ENCODE data around the gene LMBRD2. TPM values are rescaled to one million over a fixed set of nuclear protein-coding genes. Genes with fewer than 3 reads are reported as not detected.
"Not testable (repeated sequence)": the region's sequence is repeated elsewhere in the genome, so short reads cannot be mapped to it uniquely, and the experiment has no call there.

The LMBRD2 gene
- total and polyA plus RNA-seq, 2 experiments from 2014 or later: 4.4 to 6.2 TPM

DNA sequence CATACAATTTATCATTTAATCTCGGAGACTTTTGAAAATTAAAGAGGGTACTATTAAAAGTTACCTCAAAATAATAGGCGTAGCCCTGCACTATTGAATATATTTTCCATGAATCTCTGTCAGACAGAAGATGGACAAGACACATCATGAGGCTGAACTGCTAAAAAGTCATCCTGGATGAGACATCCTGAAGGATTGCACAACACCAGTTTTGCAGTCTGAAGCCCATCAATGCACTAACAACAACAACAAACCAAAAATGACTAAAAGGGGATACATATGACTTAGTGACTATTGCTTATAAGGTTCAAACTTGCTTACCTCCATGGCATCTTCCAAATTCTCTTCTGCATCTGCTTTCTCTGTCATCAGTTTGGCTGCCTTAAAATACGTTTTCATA lies 15.7 kb downstream of the LMBRD2 start (continued):
- no peak for TF ChIP-seq CTCF (conservative IDR thresholded peaks at IDR 0.05; ENCODE audit: low read depth in 2 of 2)

DNA sequence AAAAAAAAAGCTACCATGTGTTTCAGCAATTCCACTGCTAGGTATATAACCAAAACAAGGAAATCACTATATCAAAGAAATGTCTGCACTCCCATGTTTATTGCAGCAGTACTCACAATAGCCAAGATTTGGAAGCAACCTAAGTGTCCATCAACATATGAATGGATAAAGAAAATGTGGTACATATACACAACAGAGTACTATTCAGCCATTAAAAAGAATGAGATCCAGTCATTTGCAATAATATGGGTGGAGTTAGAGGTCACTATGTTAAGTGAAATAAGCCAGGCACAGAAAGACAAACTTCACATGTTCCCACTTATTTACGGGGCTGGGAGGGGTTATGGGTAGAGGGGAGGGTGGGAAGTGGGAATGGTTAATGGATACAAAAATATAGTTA lies 18.7 kb downstream of the LMBRD2 start:
- H3K36me3 Mint-ChIP-seq (ENCODE audit: low read depth): peaks cover 13% of the 10 kb centered on the region
- not testable (repeated sequence) for H3K4me1 Mint-ChIP-seq; ATAC-seq; H3K4me1 ChIP-seq (ENCODE audit: insufficient read depth); H3K4me3 Mint-ChIP-seq; H3K27ac ChIP-seq (ENCODE audit: low read depth); H3K27me3 Mint-ChIP-seq (ENCODE audit: insufficient read depth, low read depth, poor library complexity); H3K4me2 ChIP-seq; H3K36me3 ChIP-seq (ENCODE audit: insufficient read depth); H3K9me2 ChIP-seq (ENCODE audit: insufficient read depth); DNase-seq (ENCODE audit: low spot score); H3K79me2 ChIP-seq (replicated peaks; ENCODE audit: insufficient read depth); H3K27me3 ChIP-seq (ENCODE audit: insufficient read depth); H4K20me1 ChIP-seq (replicated peaks; ENCODE audit: insufficient read depth); H3F3A ChIP-seq (replicated peaks; ENCODE audit: low read depth); H3K4me3 ChIP-seq; H3K27ac Mint-ChIP-seq; H2AFZ ChIP-seq
- H3K9me3 Mint-ChIP-seq: peaks cover 12% of the 10 kb centered on the region; the same call in 2 of the 3 replicates

- not testable (repeated sequence) for H3K36me3 Mint-ChIP-seq (ENCODE audit: low read depth); DNase-seq (ENCODE audit: low spot score); H3K79me2 ChIP-seq (replicated peaks; ENCODE audit: insufficient read depth); H3K4me3 ChIP-seq; H4K20me1 ChIP-seq (replicated peaks; ENCODE audit: insufficient read depth); H3K27ac Mint-ChIP-seq; H3K27me3 ChIP-seq (ENCODE audit: insufficient read depth); H3K4me1 Mint-ChIP-seq; H3K9me3 Mint-ChIP-seq; H3K4me3 Mint-ChIP-seq; H3K27me3 Mint-ChIP-seq (ENCODE audit: insufficient read depth, low read depth, poor library complexity); H2AFZ ChIP-seq; ATAC-seq; H3K4me1 ChIP-seq (ENCODE audit: insufficient read depth); H3K36me3 ChIP-seq (ENCODE audit: insufficient read depth); H3K27ac ChIP-seq (ENCODE audit: low read depth); H3F3A ChIP-seq (replicated peaks; ENCODE audit: low read depth); H3K9me2 ChIP-seq (ENCODE audit: insufficient read depth); H3K4me2 ChIP-seq
These were observed 22.0 kb downstream of the LMBRD2 start for GRCh38 chr5:36129666-36130065.

- Histone ChIP-seq H3K4me2 (no peak overlapping the region), H3K36me3 (ENCODE audit: insufficient read depth) (no peaks in the 10 kb centered on the region), H3K4me3 (no peak overlapping the region), H3F3A (replicated peaks; ENCODE audit: low read depth) (no peaks in the 10 kb centered on the region), H3K27me3 (ENCODE audit: insufficient read depth) (no peaks in the 10 kb centered on the region), H3K27ac (ENCODE audit: low read depth) (no peak overlapping the region), H3K4me1 (ENCODE audit: insufficient read depth) (no peaks in the 10 kb centered on the region), H3K79me2 (replicated peaks; ENCODE audit: insufficient read depth) (no peaks in the 10 kb centered on the region), H4K20me1 (replicated peaks; ENCODE audit: insufficient read depth) (no peaks in the 10 kb centered on the region), H3K9me2 (ENCODE audit: insufficient read depth) (no peaks in the 10 kb centered on the region), H2AFZ (no peak overlapping the region)
- no peak overlapping the region for H3K4me3 Mint-ChIP-seq
- no peaks in the 10 kb centered on the region for H3K4me1 Mint-ChIP-seq
- H3K27me3 Mint-ChIP-seq (ENCODE audit: insufficient read depth, low read depth, poor library complexity): peaks cover 3% of the 10 kb centered on the region
- DNase-seq (ENCODE audit: low spot score): no peak
- TF ChIP-seq, protein P1, sequence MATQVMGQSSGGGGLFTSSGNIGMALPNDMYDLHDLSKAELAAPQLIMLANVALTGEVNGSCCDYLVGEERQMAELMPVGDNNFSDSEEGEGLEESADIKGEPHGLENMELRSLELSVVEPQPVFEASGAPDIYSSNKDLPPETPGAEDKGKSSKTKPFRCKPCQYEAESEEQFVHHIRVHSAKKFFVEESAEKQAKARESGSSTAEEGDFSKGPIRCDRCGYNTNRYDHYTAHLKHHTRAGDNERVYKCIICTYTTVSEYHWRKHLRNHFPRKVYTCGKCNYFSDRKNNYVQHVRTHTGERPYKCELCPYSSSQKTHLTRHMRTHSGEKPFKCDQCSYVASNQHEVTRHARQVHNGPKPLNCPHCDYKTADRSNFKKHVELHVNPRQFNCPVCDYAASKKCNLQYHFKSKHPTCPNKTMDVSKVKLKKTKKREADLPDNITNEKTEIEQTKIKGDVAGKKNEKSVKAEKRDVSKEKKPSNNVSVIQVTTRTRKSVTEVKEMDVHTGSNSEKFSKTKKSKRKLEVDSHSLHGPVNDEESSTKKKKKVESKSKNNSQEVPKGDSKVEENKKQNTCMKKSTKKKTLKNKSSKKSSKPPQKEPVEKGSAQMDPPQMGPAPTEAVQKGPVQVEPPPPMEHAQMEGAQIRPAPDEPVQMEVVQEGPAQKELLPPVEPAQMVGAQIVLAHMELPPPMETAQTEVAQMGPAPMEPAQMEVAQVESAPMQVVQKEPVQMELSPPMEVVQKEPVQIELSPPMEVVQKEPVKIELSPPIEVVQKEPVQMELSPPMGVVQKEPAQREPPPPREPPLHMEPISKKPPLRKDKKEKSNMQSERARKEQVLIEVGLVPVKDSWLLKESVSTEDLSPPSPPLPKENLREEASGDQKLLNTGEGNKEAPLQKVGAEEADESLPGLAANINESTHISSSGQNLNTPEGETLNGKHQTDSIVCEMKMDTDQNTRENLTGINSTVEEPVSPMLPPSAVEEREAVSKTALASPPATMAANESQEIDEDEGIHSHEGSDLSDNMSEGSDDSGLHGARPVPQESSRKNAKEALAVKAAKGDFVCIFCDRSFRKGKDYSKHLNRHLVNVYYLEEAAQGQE (IDR thresholded peaks at IDR 0.05; ENCODE audit: unreplicated experiment): no peak
- TF ChIP-seq CTCF (conservative IDR thresholded peaks at IDR 0.05; ENCODE audit: low read depth in 2 of 2): no peak
- peaks cover 10% of the 10 kb centered on the region; the same call in 2 of the 3 replicates for H3K36me3 Mint-ChIP-seq (ENCODE audit: low read depth)
- no peak overlapping the region for H3K27ac Mint-ChIP-seq
- H3K9me3 Mint-ChIP-seq: peaks cover 9% of the 10 kb centered on the region; the same call in 1 of the 3 replicates
- no peak for ATAC-seq
These were observed 22.9 kb downstream of the LMBRD2 start for GRCh38 chr5:36128795-36129194.
